Uterus (tissue), 2 donors: ENCODE measurements around the gene LGALS9C.
"Not testable (repeated sequence)": the region's sequence is repeated elsewhere in the genome, so short reads cannot be mapped to it uniquely, and the experiment has no call there.

Experiments used
- CTCF ChIP-seq, 4 experiments: fragments of 200-600 bp in 2 of 4; fragments of 450-650 bp in 2 of 4; sonication (generic) in 2 of 4; IDR thresholded peaks; one replicate each; pipeline ENCODE4 v1.5.1; 2016 to 2019; ENCODE audit warnings: antibody characterized with exemption in 4 of 4, mild to moderate bottlenecking in 2 of 4, moderate library complexity in 1 of 4
- POLR2A ChIP-seq, 2 donors: fragments of 450-650 bp; IDR thresholded peaks; one replicate each; pipeline ENCODE4 v1.6.1; 2016; ENCODE audit warnings: antibody characterized with exemption in 2 of 2, mild to moderate bottlenecking in 1 of 2, moderate library complexity in 1 of 2

GRCh38 chr17:18451969-18452368 lies 24.6 kb upstream of the LGALS9C start:
- TF ChIP-seq CTCF, POLR2A (IDR thresholded peaks at IDR 0.05): not testable (repeated sequence)
